WTC11 (cell line): ENCODE data around the gene GNA14. TPM values are rescaled to one million over a fixed set of nuclear protein-coding genes. Genes with fewer than 3 reads are reported as not detected.

Source experiments
- ATAC-seq: fragments of 200-7000 bp; cut with Tn5 transposase; 2 replicates; pipeline ENCODE4 v1.10.0; 2021; ENCODE audit warnings: mild to moderate bottlenecking, moderate library complexity
- CTCF ChIA-PET: fragments of 300-600 bp; sonication (Branson Sonifier 250); formaldehyde crosslinking; loops from one replicate; lab custom pipeline; 2021; ENCODE audit warnings: antibody characterized with exemption; lab: Charles Lee
- POLR2A ChIA-PET: fragments of 350-600 bp; sonication (Branson Sonifier 250); formaldehyde crosslinking; loops from one replicate; lab custom pipeline; 2021; ENCODE audit warnings: antibody characterized with exemption; lab: Charles Lee
- DNase-seq: peaks from one replicate; pipeline ENCODE4 v3.0.0; 2021; ENCODE audit warnings: low spot score
- H3K27ac Mint-ChIP-seq: 2 replicates; pipeline ENCODE4 v1.8.0; 2021; ENCODE audit warnings: mixed read lengths
- H3K27me3 Mint-ChIP-seq: 2 replicates; pipeline ENCODE4 v1.8.0; 2021; ENCODE audit warnings: low read depth, mild to moderate bottlenecking, moderate library complexity, mixed read lengths
- H3K36me3 Mint-ChIP-seq: 2 replicates; pipeline ENCODE4 v1.8.0; 2021; ENCODE audit warnings: mixed read lengths
- H3K4me1 Mint-ChIP-seq: 2 replicates; pipeline ENCODE4 v1.8.0; 2022; ENCODE audit warnings: mixed read lengths
- H3K4me3 Mint-ChIP-seq: 2 replicates; pipeline ENCODE4 v1.8.0; 2021; ENCODE audit warnings: mild to moderate bottlenecking, moderate library complexity, mixed read lengths
- H3K9me3 Mint-ChIP-seq: 2 replicates; pipeline ENCODE4 v1.8.0; 2021; ENCODE audit warnings: mixed read lengths
- CREB1 ChIP-seq: sonication (generic); formaldehyde crosslinking; IDR thresholded peaks from 2 replicates; pipeline ENCODE4 v1.8.0; 2023; ENCODE audit warnings: mild to moderate bottlenecking, missing genetic modification reagents
- IRF2 ChIP-seq: sonication (generic); formaldehyde crosslinking; IDR thresholded peaks from 2 replicates; pipeline ENCODE4 v1.8.0; 2022; ENCODE audit warnings: low read depth, missing genetic modification reagents, borderline replicate concordance
- JAZF1 ChIP-seq: fragments of 250-450 bp; sonication (Bioruptor Pico); IDR thresholded peaks from 2 replicates; pipeline ENCODE4 v1.9.0; 2021; ENCODE audit warnings: moderate library complexity, mild to moderate bottlenecking, inconsistent platforms
- NFE2L1 ChIP-seq: sonication (generic); formaldehyde crosslinking; IDR thresholded peaks from 2 replicates; pipeline ENCODE4 v1.8.1; 2023; ENCODE audit warnings: missing genetic modification reagents
- NFYB ChIP-seq: sonication (generic); formaldehyde crosslinking; conservative IDR thresholded peaks from 2 replicates; pipeline ENCODE4 v1.8.0; 2022; ENCODE audit warnings: low read depth, missing genetic modification reagents
- NR3C1 ChIP-seq: sonication (generic); formaldehyde crosslinking; conservative IDR thresholded peaks from 2 replicates; pipeline ENCODE4 v1.8.1; 2023; ENCODE audit warnings: low read depth, mild to moderate bottlenecking, missing genetic modification reagents
- OVOL2 ChIP-seq: fragments of 250-450 bp; sonication (Bioruptor Pico); IDR thresholded peaks from 2 replicates; pipeline ENCODE4 v1.9.0; 2021; ENCODE audit warnings: mild to moderate bottlenecking, borderline replicate concordance
- RELA ChIP-seq: sonication (generic); formaldehyde crosslinking; IDR thresholded peaks from 2 replicates; pipeline ENCODE4 v1.8.1; 2022; ENCODE audit warnings: missing genetic modification reagents, mild to moderate bottlenecking, borderline replicate concordance
- SMAD3 ChIP-seq: sonication (generic); formaldehyde crosslinking; IDR thresholded peaks from 2 replicates; pipeline ENCODE4 v1.8.0; 2022; ENCODE audit warnings: missing genetic modification reagents, mild to moderate bottlenecking, borderline replicate concordance
- SP1 ChIP-seq: sonication (generic); formaldehyde crosslinking; conservative IDR thresholded peaks from 2 replicates; pipeline ENCODE4 v1.8.1; 2022; ENCODE audit warnings: missing genetic modification reagents
- TP53 ChIP-seq: sonication (generic); formaldehyde crosslinking; IDR thresholded peaks from 2 replicates; pipeline ENCODE4 v1.8.1; 2023; ENCODE audit warnings: mild to moderate bottlenecking, missing genetic modification reagents
- ZNF138 ChIP-seq: sonication (generic); formaldehyde crosslinking; conservative IDR thresholded peaks from 2 replicates; pipeline ENCODE4 v1.8.1; 2022; ENCODE audit warnings: mild to moderate bottlenecking, moderate library complexity, missing genetic modification reagents
- ZNF232 ChIP-seq: sonication (generic); formaldehyde crosslinking; IDR thresholded peaks from 2 replicates; pipeline ENCODE4 v1.8.0; 2022; ENCODE audit warnings: mild to moderate bottlenecking, missing genetic modification reagents
- ZNF423 ChIP-seq: fragments of 250-450 bp; sonication (Bioruptor Pico); IDR thresholded peaks from 2 replicates; pipeline ENCODE4 v2.1.2; 2022; ENCODE audit warnings: mild to moderate bottlenecking, moderate library complexity
- total RNA-seq: library from RNA; stranded (reverse); gene quantifications from 3 replicates; pipeline ENCODE4 v1.2.3, GENCODE V29; 2021
- TF ChIP-seq, protein P1 (sequence below): sonication (generic); formaldehyde crosslinking; IDR thresholded peaks from 2 replicates; pipeline ENCODE4 v1.8.1; 2022; ENCODE audit warnings: mild to moderate bottlenecking, missing genetic modification reagents, moderate library complexity, borderline replicate concordance
- TF ChIP-seq, protein P2 (sequence below): sonication (generic); formaldehyde crosslinking; IDR thresholded peaks from 2 replicates; pipeline ENCODE4 v1.8.1; 2022; ENCODE audit warnings: low read depth, mild to moderate bottlenecking, moderate library complexity, missing genetic modification reagents, borderline replicate concordance
- TF ChIP-seq, protein P3 (sequence below): sonication (generic); formaldehyde crosslinking; IDR thresholded peaks from 2 replicates; pipeline ENCODE4 v1.8.1; 2022; ENCODE audit warnings: mild to moderate bottlenecking, moderate library complexity, missing genetic modification reagents
- TF ChIP-seq, protein P4 (sequence below): sonication (generic); formaldehyde crosslinking; IDR thresholded peaks from 2 replicates; pipeline ENCODE4 v1.8.1; 2023; ENCODE audit warnings: mild to moderate bottlenecking, missing genetic modification reagents, moderate library complexity
- TF ChIP-seq, protein P5 (sequence below): sonication (generic); formaldehyde crosslinking; conservative IDR thresholded peaks from 2 replicates; pipeline ENCODE4 v1.8.1; 2022; ENCODE audit warnings: mild to moderate bottlenecking, missing genetic modification reagents
- TF ChIP-seq, protein P6 (sequence below): sonication (generic); formaldehyde crosslinking; IDR thresholded peaks from 2 replicates; pipeline ENCODE4 v1.8.0; 2022; ENCODE audit warnings: missing genetic modification reagents
- TF ChIP-seq, protein P7 (sequence below): sonication (generic); formaldehyde crosslinking; IDR thresholded peaks from 2 replicates; pipeline ENCODE4 v1.8.1; 2022; ENCODE audit warnings: low read depth, missing genetic modification reagents, borderline replicate concordance

Gene GNA14
- total RNA-seq, 1 experiment from 2014 or later: 26.7 TPM

DNA sequence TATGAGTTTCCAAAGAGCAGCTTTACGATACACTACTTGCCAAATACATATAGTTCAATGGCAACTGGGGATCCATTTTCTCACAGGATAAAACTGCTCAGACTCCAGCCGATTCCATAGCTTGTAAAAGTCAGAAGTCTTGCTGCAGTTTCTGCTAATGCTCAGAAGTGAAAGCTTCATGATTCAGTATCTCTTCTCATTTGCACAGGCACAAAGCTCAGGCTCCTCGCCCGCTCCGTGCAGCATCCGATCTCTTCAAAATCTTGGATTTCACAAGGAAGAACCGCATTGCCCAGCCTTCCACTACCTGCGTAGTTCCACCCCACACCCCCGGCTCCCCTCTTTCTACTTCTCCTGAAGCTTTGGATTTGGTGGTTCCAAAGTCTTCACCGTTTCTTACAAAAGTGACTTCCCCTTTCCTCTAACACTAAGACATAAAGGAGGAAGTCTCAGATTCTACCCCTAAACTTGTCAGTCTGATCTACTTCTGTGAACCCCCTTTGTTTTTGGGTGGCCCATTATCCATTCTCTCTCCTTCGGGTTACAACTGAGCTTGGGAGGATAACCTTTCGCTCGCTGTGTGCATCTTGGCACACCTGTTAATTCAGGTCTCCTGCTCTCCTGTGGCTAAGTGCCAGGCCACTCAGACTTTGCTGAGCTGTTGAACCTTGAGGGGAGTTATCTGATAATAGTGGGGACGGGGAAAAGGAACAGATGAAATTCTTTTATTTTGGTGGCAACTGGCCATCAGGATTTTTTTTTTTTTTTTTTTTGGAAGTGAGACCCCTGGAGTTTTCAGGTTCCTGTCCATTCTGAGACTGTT lies 194.1 kb downstream of the GNA14 start:
- H3K27me3 Mint-ChIP-seq: no peaks in the 10 kb centered on the region
- no peak overlapping the region for H3K4me3 Mint-ChIP-seq
- ChIA-PET CTCF (interaction anchor here (0.6 to 2.7 kb wide), 8 partner anchors 14 to 677 kb away, joined by 3 to 18 read pairs (median 4); no protein-coding TSS in a partner anchor), POLR2A (no interaction called here)
- no peak for DNase-seq
- TF ChIP-seq, protein P1, sequence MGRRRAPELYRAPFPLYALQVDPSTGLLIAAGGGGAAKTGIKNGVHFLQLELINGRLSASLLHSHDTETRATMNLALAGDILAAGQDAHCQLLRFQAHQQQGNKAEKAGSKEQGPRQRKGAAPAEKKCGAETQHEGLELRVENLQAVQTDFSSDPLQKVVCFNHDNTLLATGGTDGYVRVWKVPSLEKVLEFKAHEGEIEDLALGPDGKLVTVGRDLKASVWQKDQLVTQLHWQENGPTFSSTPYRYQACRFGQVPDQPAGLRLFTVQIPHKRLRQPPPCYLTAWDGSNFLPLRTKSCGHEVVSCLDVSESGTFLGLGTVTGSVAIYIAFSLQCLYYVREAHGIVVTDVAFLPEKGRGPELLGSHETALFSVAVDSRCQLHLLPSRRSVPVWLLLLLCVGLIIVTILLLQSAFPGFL (CRISPR knock-in tag): no peak
- TF ChIP-seq RELA: no peak
- TF ChIP-seq NR3C1 (CRISPR knock-in tag): no peak
- TF ChIP-seq ZNF232 (CRISPR knock-in tag): no peak
- peak overlapping the region; percentile 30; the same call in 1 of the 2 replicates for H3K27ac Mint-ChIP-seq
- ATAC-seq: no peak
- H3K9me3 Mint-ChIP-seq: peaks cover 22% of the 10 kb centered on the region
- peaks cover 34% of the 10 kb centered on the region for H3K4me1 Mint-ChIP-seq
- peaks cover 19% of the 10 kb centered on the region for H3K36me3 Mint-ChIP-seq

DNA sequence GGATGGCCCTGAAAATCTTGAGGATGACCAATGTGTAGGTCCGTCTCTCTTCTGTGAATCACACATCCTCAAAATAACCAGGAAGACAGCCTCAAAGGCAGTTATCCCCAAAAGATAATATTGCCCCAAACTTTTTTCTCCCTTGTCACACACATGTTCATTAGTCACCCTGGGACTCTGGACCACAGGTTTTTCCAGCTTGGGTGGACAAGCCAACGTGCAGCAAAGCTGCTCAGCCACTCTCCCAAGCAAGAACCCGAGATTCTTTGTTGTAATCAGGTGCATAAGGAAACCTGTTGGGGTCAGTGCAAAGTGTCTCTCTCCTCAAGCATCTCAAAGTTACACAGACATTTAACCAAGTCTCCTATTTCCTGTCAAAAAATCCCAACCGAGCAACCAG lies 196.6 kb downstream of the GNA14 start:
- POLR2A ChIA-PET: no interaction called here
- Mint-ChIP-seq H3K27ac (no peak overlapping the region), H3K9me3 (peaks cover 33% of the 10 kb centered on the region), H3K4me1 (peaks cover 20% of the 10 kb centered on the region), H3K36me3 (peaks cover 28% of the 10 kb centered on the region), H3K27me3 (no peaks in the 10 kb centered on the region), H3K4me3 (no peak overlapping the region)
- TF ChIP-seq, protein P2, sequence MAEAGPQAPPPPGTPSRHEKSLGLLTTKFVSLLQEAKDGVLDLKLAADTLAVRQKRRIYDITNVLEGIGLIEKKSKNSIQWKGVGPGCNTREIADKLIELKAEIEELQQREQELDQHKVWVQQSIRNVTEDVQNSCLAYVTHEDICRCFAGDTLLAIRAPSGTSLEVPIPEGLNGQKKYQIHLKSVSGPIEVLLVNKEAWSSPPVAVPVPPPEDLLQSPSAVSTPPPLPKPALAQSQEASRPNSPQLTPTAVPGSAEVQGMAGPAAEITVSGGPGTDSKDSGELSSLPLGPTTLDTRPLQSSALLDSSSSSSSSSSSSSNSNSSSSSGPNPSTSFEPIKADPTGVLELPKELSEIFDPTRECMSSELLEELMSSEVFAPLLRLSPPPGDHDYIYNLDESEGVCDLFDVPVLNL (CRISPR knock-in tag): no peak
- TF ChIP-seq, protein P3, sequence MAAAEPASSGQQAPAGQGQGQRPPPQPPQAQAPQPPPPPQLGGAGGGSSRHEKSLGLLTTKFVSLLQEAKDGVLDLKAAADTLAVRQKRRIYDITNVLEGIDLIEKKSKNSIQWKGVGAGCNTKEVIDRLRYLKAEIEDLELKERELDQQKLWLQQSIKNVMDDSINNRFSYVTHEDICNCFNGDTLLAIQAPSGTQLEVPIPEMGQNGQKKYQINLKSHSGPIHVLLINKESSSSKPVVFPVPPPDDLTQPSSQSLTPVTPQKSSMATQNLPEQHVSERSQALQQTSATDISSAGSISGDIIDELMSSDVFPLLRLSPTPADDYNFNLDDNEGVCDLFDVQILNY (CRISPR knock-in tag): no peak
- TF ChIP-seq, protein P4, sequence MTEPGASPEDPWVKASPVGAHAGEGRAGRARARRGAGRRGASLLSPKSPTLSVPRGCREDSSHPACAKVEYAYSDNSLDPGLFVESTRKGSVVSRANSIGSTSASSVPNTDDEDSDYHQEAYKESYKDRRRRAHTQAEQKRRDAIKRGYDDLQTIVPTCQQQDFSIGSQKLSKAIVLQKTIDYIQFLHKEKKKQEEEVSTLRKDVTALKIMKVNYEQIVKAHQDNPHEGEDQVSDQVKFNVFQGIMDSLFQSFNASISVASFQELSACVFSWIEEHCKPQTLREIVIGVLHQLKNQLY (CRISPR knock-in tag): no peak
- TF ChIP-seq, protein P5, sequence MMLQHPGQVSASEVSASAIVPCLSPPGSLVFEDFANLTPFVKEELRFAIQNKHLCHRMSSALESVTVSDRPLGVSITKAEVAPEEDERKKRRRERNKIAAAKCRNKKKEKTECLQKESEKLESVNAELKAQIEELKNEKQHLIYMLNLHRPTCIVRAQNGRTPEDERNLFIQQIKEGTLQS (CRISPR knock-in tag): no peak
- TF ChIP-seq CREB1 (CRISPR knock-in tag) (no peak), SMAD3 (no peak), ZNF423 (CRISPR knock-in tag) (no peak), NFE2L1 (no peak), ZNF138 (no peak), JAZF1 (CRISPR knock-in tag) (no peak), SP1 (CRISPR knock-in tag) (no peak), OVOL2 (CRISPR knock-in tag) (no peak), IRF2 (no peak), TP53 (CRISPR knock-in tag) (no peak), NFYB (CRISPR knock-in tag) (no peak)
- TF ChIP-seq, protein P6, sequence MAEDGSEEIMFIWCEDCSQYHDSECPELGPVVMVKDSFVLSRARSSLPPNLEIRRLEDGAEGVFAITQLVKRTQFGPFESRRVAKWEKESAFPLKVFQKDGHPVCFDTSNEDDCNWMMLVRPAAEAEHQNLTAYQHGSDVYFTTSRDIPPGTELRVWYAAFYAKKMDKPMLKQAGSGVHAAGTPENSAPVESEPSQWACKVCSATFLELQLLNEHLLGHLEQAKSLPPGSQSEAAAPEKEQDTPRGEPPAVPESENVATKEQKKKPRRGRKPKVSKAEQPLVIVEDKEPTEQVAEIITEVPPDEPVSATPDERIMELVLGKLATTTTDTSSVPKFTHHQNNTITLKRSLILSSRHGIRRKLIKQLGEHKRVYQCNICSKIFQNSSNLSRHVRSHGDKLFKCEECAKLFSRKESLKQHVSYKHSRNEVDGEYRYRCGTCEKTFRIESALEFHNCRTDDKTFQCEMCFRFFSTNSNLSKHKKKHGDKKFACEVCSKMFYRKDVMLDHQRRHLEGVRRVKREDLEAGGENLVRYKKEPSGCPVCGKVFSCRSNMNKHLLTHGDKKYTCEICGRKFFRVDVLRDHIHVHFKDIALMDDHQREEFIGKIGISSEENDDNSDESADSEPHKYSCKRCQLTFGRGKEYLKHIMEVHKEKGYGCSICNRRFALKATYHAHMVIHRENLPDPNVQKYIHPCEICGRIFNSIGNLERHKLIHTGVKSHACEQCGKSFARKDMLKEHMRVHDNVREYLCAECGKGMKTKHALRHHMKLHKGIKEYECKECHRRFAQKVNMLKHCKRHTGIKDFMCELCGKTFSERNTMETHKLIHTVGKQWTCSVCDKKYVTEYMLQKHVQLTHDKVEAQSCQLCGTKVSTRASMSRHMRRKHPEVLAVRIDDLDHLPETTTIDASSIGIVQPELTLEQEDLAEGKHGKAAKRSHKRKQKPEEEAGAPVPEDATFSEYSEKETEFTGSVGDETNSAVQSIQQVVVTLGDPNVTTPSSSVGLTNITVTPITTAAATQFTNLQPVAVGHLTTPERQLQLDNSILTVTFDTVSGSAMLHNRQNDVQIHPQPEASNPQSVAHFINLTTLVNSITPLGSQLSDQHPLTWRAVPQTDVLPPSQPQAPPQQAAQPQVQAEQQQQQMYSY: no peak
- TF ChIP-seq, protein P7, sequence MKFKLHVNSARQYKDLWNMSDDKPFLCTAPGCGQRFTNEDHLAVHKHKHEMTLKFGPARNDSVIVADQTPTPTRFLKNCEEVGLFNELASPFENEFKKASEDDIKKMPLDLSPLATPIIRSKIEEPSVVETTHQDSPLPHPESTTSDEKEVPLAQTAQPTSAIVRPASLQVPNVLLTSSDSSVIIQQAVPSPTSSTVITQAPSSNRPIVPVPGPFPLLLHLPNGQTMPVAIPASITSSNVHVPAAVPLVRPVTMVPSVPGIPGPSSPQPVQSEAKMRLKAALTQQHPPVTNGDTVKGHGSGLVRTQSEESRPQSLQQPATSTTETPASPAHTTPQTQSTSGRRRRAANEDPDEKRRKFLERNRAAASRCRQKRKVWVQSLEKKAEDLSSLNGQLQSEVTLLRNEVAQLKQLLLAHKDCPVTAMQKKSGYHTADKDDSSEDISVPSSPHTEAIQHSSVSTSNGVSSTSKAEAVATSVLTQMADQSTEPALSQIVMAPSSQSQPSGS (CRISPR knock-in tag): no peak
- CTCF ChIA-PET: no interaction called here
- ATAC-seq (no peak), DNase-seq (no peak)
